ENCODE results near the gene RPL23.

The RPL23 gene

DNA sequence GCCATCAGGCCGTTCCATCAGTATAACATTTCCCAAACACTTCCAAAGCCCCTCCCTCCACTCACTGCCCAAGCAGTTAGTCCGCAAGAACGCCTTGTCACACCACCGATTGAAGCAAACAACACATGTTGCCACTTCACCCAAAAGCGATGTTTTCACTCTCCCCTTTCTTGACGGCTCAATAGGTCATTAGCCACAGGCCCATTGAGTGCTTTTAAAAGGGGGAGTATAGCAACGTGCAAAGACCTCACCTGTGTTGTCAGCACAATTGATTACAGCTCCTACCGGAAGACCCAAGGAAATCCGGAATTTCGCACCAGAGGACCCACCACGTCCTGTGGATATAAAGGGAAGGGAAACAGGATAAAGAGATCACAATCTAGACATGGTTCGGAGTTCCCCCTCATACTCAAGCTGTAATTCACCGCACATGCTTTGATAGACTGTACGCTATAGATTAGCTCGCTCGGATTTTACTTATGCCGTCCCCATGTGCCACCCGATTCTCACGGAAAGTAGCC, 690 bp downstream of the RPL23 start:
- H3K27me3 ChIP-seq (ENCODE audit: control insufficient read depth, insufficient read depth, low read length), result no peaks in the 10 kb centered on the region
- peak overlapping the region; percentile 98 for H3K9ac ChIP-seq (ENCODE audit: low read length)
- H3K9me3 ChIP-seq (ENCODE audit: control insufficient read depth, low read depth, low read length), result no peaks in the 10 kb centered on the region
- H3K4me3 ChIP-seq (ENCODE audit: low read length), result peak overlapping the region; percentile 98
- H3K36me3 ChIP-seq (ENCODE audit: control insufficient read depth, low read depth, low read length), result peaks cover 50% of the 10 kb centered on the region
- peaks cover 10% of the 10 kb centered on the region for H3K4me1 ChIP-seq (ENCODE audit: control insufficient read depth, low read depth, low read length)
- peak overlapping the region; percentile 88 for H3K27ac ChIP-seq (ENCODE audit: low read length)

DNA sequence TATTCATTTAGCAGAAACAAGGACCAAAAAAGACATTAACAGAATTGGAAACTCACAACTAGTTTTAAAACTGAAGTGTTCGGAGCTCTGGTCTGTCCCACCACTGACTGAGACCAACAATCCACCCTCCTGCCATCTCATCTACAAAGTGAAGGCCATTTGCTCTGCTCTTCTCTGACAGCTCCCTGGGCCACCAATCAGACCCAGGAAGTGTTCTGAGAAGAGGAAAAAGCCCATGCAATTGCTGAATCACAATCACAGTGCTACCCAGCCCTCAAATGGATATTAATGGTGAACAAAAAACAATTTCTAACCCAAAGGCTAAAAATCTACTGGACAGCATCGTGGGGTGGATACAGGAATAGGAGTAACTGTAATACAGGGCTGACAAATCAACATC, 2.1 kb downstream of the RPL23 start:
- Histone ChIP-seq H3K36me3 (ENCODE audit: control insufficient read depth, low read depth, low read length) (peaks cover 54% of the 10 kb centered on the region), H3K27me3 (ENCODE audit: control insufficient read depth, insufficient read depth, low read length) (no peaks in the 10 kb centered on the region), H3K27ac (ENCODE audit: low read length) (no peak overlapping the region), H3K9me3 (ENCODE audit: control insufficient read depth, low read depth, low read length) (no peaks in the 10 kb centered on the region), H3K4me3 (ENCODE audit: low read length) (peak overlapping the region; percentile 98), H3K4me1 (ENCODE audit: control insufficient read depth, low read depth, low read length) (peaks cover 10% of the 10 kb centered on the region), H3K9ac (ENCODE audit: low read length) (peak overlapping the region; percentile 98)

DNA sequence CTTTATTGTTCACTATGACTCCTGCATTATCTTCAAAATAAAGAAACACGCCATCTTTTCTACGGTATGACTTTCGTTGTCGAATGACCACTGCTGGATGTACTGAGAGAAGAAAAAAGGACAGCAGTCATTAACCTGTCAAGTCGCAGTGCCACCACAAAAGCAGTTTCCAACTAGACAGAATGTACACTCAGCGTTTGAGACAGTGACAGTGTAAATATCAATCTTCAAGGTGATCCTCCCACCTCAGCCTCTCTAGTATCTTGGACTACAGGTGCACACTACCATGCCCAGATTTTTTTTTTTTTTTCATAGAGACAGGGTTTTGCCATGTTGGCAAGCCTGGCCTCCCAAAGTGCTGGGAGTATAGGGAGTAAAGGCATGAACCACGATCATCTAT, 3.1 kb downstream of the RPL23 start:
- peaks cover 10% of the 10 kb centered on the region for H3K4me1 ChIP-seq (ENCODE audit: control insufficient read depth, low read depth, low read length)
- H3K27me3 ChIP-seq (ENCODE audit: control insufficient read depth, insufficient read depth, low read length), result no peaks in the 10 kb centered on the region
- peak overlapping the region; percentile 98 for H3K4me3 ChIP-seq (ENCODE audit: low read length)
- peaks cover 54% of the 10 kb centered on the region for H3K36me3 ChIP-seq (ENCODE audit: control insufficient read depth, low read depth, low read length)
- no peak overlapping the region for H3K27ac ChIP-seq (ENCODE audit: low read length)
- H3K9ac ChIP-seq (ENCODE audit: low read length), result no peak overlapping the region
- H3K9me3 ChIP-seq (ENCODE audit: control insufficient read depth, low read depth, low read length), result no peaks in the 10 kb centered on the region

DNA sequence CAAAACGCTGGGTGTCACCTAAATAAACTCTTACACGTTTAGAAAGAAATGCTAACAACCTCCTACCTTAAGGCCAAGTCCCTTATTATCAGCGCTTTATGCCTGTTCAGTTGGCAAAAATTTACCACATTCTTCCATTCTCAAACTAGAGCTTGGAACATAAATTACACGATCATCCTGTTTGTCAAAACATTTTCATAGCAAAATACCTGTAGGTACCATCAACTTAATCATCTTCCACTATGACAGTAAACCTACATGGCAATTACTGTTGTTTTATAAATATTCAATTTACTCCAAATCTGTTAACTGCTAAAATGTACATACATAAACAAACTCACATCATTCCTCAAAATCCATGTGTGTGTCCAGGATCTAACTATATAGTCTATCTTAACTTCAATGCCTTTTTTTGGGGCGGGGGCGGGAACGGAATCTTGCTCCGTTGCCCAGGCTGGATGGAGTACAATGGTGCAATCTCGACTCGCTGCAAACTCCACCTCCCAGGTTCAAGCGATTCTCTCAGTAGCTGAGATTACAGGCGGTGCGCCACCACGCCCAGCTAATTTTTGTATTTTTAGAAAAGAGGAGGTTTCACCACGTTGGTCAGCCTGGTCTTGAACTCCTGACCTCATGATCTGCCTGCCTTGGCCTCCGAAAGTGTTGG, 4.4 kb downstream of the RPL23 start:
- Histone ChIP-seq H3K4me1 (ENCODE audit: control insufficient read depth, low read depth, low read length) (peaks cover 10% of the 10 kb centered on the region), H3K9ac (ENCODE audit: low read length) (no peak overlapping the region), H3K27ac (ENCODE audit: low read length) (no peak overlapping the region), H3K36me3 (ENCODE audit: control insufficient read depth, low read depth, low read length) (peaks cover 54% of the 10 kb centered on the region), H3K4me3 (ENCODE audit: low read length) (no peak overlapping the region), H3K9me3 (ENCODE audit: control insufficient read depth, low read depth, low read length) (no peaks in the 10 kb centered on the region), H3K27me3 (ENCODE audit: control insufficient read depth, insufficient read depth, low read length) (no peaks in the 10 kb centered on the region)

DNA sequence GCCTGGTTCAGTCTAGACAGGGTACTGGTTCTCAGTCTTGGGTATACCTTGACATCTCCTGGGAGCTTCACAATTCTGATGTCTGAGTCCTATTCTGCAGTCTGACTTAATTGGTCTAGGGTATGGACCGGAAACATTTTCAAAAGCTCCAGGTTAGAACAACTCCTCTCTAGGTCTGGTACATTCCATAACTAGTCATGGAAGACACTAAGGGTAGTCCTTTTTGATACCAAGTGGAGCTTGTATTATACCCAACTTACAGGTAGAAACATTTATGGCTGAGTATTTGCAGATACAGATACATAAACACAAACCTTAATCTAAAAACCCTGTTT, 5.0 kb downstream of the RPL23 start:
- Histone ChIP-seq H3K4me1 (ENCODE audit: control insufficient read depth, low read depth, low read length) (peaks cover 10% of the 10 kb centered on the region), H3K36me3 (ENCODE audit: control insufficient read depth, low read depth, low read length) (peaks cover 54% of the 10 kb centered on the region), H3K4me3 (ENCODE audit: low read length) (no peak overlapping the region), H3K27ac (ENCODE audit: low read length) (no peak overlapping the region), H3K9me3 (ENCODE audit: control insufficient read depth, low read depth, low read length) (no peaks in the 10 kb centered on the region), H3K9ac (ENCODE audit: low read length) (no peak overlapping the region), H3K27me3 (ENCODE audit: control insufficient read depth, insufficient read depth, low read length) (no peaks in the 10 kb centered on the region)

DNA sequence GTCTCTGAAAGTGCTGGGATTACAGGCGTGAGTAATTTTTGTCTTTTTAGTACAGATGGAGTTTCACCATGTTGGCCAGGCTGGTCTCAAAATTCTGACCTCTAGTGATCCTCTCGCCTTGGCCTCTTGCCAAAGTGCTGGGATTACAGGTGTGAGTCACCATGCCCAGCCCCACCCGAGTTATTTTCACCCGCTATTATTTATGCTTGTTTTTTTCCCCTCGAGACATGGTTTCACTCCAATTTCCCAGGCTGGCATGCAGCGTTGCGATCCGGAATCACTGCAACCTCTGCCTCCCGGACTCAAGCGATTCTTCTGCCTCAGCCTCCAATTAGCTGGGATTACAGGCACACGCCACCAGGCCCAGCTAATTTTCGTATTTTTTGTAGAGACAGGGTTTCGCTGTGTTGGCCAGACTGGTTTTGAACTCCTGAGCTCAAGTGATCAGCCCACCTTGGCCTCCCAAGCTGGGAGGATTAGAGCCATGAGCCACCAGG, 9.2 kb downstream of the RPL23 start:
- no peak overlapping the region for H3K27ac ChIP-seq (ENCODE audit: low read length)
- H3K4me1 ChIP-seq (ENCODE audit: control insufficient read depth, low read depth, low read length), result no peaks in the 10 kb centered on the region
- H3K9me3 ChIP-seq (ENCODE audit: control insufficient read depth, low read depth, low read length), result no peaks in the 10 kb centered on the region
- H3K9ac ChIP-seq (ENCODE audit: low read length), result no peak overlapping the region
- peaks cover 19% of the 10 kb centered on the region for H3K36me3 ChIP-seq (ENCODE audit: control insufficient read depth, low read depth, low read length)
- H3K4me3 ChIP-seq (ENCODE audit: low read length), result no peak overlapping the region
- no peaks in the 10 kb centered on the region for H3K27me3 ChIP-seq (ENCODE audit: control insufficient read depth, insufficient read depth, low read length)

DNA sequence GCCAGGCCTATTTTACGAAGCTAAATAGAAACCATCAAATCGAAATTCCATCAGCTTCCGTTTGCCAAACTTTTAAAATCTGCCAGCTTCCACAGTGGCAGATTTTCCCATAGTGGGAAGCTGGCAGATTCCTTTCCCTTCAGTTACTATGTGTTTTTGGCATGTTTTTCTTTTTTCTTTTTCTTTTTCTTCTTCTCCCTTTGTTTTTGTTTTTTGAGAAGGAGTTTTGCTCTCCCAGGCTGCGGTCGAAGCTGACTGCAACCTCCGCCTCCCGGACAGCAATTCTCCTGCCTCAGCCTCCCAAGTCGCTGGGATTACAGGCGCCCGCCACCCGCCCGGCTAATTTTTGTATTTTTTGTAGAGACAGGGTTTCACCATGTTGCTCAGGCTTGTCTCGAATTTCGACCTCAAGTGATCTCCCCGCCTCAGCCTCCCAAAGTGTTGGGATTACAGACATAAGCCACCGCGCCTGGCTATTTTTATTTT, 27.7 kb downstream of the RPL23 start:
- peak overlapping the region; percentile 85 for H3K4me3 ChIP-seq (ENCODE audit: low read length)
- H3K27me3 ChIP-seq (ENCODE audit: control insufficient read depth, insufficient read depth, low read length), result no peaks in the 10 kb centered on the region
- peak overlapping the region; percentile 100 for H3K27ac ChIP-seq (ENCODE audit: low read length)
- H3K4me1 ChIP-seq (ENCODE audit: control insufficient read depth, low read depth, low read length), result no peaks in the 10 kb centered on the region
- H3K36me3 ChIP-seq (ENCODE audit: control insufficient read depth, low read depth, low read length), result no peaks in the 10 kb centered on the region
- no peaks in the 10 kb centered on the region for H3K9me3 ChIP-seq (ENCODE audit: control insufficient read depth, low read depth, low read length)
- H3K9ac ChIP-seq (ENCODE audit: low read length), result peak overlapping the region; percentile 99

DNA sequence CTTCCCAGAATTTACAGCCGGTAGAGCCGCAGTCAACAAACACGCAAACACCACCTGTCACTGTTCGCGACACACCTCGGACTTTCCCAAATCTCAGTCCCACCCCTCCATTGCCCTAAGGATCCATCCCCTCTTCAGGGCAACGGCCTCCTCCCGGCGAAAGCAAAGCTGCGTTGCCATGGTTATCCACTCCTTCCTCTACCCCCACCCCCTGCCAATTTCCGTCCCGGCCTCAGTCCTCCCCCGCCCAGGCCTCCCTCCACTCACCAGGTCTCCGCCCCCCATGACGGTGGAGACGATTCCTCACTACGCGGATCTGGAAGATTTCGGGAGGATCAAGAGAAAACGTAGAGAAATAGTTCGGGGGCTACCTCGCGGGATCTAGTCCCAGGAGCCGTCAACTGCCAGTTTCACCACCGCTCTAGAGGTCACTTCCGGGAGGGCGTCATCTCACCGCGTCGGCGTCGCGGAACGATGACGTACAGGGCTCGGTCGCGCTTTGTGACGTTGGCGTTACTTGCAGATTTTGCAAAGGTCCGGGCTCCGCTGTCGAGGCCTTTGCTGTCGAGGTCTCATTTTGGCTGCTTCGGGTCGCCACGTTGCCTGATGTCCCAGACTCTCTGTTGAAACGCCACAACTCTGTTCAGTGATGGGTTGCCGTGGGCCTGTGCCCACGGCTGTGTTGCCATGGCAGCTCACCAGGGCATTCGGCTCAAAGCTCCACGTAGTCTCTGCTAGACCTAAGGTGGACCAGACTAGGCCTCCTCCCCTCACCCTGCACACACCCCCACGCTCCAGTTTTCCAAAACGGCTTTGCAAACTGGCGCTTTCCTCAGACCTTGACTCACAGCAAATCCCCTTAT, 28.4 kb downstream of the RPL23 start, which contains the start of gene CWC25:
Gene CWC25, minus strand, starts transcription at position 423 of the 863 bp plus-strand sequence. Its CDS starts 138 bp downstream, at position 285.
- H3K27me3 ChIP-seq (ENCODE audit: control insufficient read depth, insufficient read depth, low read length), result no peaks in the 10 kb centered on the region
- H3K9me3 ChIP-seq (ENCODE audit: control insufficient read depth, low read depth, low read length), result no peaks in the 10 kb centered on the region
- no peaks in the 10 kb centered on the region for H3K4me1 ChIP-seq (ENCODE audit: control insufficient read depth, low read depth, low read length)
- H3K27ac ChIP-seq (ENCODE audit: low read length), result peak within 1 kb of the TSS; percentile 100
- H3K4me3 ChIP-seq (ENCODE audit: low read length), result peak within 1 kb of the TSS; percentile 85
- H3K36me3 ChIP-seq (ENCODE audit: control insufficient read depth, low read depth, low read length), result peaks cover 7% of the 10 kb centered on the region
- peak within 1 kb of the TSS; percentile 99 for H3K9ac ChIP-seq (ENCODE audit: low read length)

DNA sequence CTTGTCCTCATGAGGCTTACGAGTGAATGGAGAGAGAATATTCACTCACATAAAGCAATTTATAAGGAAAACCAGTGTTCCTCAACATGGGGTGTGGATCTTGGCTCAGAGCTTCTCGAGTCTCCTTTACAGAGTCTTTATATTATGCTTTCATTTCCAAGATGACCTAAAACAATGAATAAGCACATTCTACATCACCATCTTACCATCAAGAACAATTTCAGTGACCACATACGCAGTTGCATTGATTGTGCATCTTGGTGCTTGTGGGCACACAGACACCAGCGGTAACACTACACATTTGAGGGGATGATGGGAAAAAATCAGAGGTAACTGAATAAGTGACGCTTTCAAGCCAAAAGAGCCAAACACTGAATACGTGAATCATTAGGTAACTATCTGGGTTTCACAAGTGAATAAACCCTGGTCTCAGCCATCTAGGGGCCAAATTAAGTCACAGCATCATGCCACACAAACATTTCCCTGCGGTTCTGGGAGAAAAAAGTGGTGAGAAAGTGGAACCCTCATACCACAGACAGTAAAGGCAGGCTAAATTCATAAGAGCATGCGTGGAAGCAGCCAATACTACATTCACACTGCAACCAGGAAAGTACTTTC, 37.8 kb downstream of the RPL23 start:
- no peak overlapping the region for H3K4me3 ChIP-seq (ENCODE audit: low read length)
- no peak overlapping the region for H3K27ac ChIP-seq (ENCODE audit: low read length)
- H3K36me3 ChIP-seq (ENCODE audit: control insufficient read depth, low read depth, low read length), result peaks cover 31% of the 10 kb centered on the region
- no peak overlapping the region for H3K9ac ChIP-seq (ENCODE audit: low read length)
- H3K27me3 ChIP-seq (ENCODE audit: control insufficient read depth, insufficient read depth, low read length), result no peaks in the 10 kb centered on the region
- H3K9me3 ChIP-seq (ENCODE audit: control insufficient read depth, low read depth, low read length), result no peaks in the 10 kb centered on the region
- no peaks in the 10 kb centered on the region for H3K4me1 ChIP-seq (ENCODE audit: control insufficient read depth, low read depth, low read length)

DNA sequence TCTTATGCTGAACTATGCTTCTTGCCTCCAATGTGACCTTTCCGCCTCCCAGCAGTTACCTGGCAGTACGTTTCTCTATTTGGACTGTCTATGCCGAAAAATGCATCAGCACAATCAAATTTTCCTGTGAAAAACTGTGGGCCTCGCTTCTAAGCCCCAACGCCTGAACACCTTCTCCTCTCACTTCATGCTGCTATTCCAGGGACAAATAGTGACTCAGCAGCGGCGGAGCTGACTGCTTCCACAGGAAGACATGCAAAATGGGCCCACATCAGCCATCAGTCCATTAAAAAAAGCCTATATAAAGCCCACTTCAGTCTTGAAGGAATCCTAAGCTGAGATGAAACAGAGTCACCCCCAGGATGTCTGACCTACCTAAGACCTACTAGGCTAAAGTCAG, 43.7 kb downstream of the RPL23 start:
- peaks cover 48% of the 10 kb centered on the region for H3K36me3 ChIP-seq (ENCODE audit: control insufficient read depth, low read depth, low read length)
- H3K27ac ChIP-seq (ENCODE audit: low read length), result no peak overlapping the region
- no peak overlapping the region for H3K4me3 ChIP-seq (ENCODE audit: low read length)
- H3K9ac ChIP-seq (ENCODE audit: low read length), result no peak overlapping the region
- H3K4me1 ChIP-seq (ENCODE audit: control insufficient read depth, low read depth, low read length), result no peaks in the 10 kb centered on the region
- no peaks in the 10 kb centered on the region for H3K9me3 ChIP-seq (ENCODE audit: control insufficient read depth, low read depth, low read length)
- no peaks in the 10 kb centered on the region for H3K27me3 ChIP-seq (ENCODE audit: control insufficient read depth, insufficient read depth, low read length)

DNA sequence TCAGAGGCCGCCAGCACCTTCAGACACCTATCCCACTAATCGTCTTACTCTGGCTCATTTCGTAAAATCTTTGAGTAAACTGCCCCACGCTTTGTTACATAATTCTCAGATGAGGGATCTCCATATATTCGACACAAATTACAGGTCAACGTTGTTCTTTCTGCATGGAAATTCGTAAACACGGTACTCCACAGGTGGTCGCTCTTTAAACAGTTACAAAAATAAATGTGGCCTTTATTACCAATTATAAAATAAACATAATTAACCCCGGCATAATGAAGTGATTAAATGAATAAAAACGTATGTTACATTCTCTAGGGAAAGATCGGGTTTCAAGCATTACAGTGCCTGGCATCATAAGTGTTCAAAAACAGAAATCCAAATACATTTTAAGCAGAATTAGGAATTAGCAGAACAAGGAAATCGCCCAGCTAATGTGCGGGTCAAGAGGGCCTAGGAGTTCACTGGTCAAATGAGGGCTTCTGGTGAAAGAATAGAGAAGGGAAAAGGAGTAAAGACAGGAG, 53.2 kb downstream of the RPL23 start:
- Histone ChIP-seq H3K9ac (ENCODE audit: low read length) (peak overlapping the region; percentile 89), H3K4me1 (ENCODE audit: control insufficient read depth, low read depth, low read length) (peaks cover 19% of the 10 kb centered on the region), H3K9me3 (ENCODE audit: control insufficient read depth, low read depth, low read length) (no peaks in the 10 kb centered on the region), H3K4me3 (ENCODE audit: low read length) (peak overlapping the region; percentile 80), H3K36me3 (ENCODE audit: control insufficient read depth, low read depth, low read length) (peaks cover 34% of the 10 kb centered on the region), H3K27ac (ENCODE audit: low read length) (peak overlapping the region; percentile 61), H3K27me3 (ENCODE audit: control insufficient read depth, insufficient read depth, low read length) (no peaks in the 10 kb centered on the region)

All from iPS-18a (cell line).